NOMO-1 treated with dmso at 0.1 percent for 144 hours (cell line): ENCODE measurements around the gene TMEM178A.
"Not testable (repeated sequence)": the region's sequence is repeated elsewhere in the genome, so short reads cannot be mapped to it uniquely, and the experiment has no call there.

ENCODE experiments used
- DNase-seq: peaks from one replicate; lab custom pipeline; 2025; ENCODE audit not compliant: unreplicated experiment; lab: John Stamatoyannopoulos, UW

The TMEM178A gene

DNA sequence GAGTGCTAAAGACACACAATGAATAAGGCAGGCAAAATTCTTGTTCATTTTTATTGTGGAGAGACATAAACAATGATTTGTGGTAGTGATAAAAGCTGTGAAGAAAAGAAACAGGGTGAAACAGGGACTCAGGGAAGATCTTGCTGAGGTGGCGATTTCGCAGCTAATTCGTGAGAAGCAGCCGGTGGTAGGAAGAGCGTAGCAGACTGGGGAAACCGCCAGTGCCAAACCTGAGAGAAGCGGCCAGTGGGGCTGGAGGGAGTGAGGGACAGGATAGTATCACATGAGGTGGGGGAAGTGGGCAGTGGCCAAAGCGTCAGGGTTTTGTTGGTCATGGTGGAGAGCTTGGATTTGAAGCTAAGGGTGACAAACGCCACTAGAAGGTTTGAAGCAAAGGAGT lies 42.3 kb downstream of the TMEM178A start:
- no peak for DNase-seq

DNA sequence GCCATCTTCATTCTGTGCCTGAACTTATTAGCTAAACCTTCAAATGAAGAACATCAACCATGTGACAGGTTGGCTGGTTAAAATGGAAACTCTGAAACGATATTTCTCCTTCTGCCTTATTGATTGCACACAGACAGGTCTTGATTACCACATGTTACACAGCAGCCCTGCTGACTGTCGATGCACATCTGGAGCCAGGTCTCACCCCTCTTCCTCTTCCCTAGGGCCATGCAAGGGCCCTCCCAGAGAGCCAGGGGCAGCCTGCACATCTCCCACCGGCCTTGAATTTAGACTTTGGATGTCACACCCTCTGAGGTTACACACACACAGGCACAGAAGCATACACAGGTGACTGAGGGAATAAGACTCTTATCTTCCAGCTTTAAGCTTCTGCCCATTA lies 45.1 kb downstream of the TMEM178A start:
- DNase-seq: no peak

DNA sequence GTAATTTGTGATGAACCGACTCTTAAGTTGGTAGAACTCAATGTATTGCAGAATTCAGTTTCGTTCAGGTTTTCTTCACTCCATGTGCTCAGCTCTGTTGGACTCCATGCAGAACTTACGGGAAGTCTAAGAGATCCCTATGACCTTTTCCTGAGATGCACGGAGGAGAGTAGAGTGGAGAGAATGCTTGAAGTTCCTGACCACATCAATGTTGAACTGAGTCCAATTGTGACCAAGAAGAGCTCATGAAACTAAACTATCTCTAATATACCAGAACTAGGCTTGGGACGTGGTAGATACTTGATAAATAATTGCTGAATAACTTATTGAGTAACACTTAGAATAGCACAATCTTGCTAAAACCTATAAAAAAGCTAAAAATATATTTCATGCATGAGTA lies 47.2 kb downstream of the TMEM178A start:
- DNase-seq: no peak

DNA sequence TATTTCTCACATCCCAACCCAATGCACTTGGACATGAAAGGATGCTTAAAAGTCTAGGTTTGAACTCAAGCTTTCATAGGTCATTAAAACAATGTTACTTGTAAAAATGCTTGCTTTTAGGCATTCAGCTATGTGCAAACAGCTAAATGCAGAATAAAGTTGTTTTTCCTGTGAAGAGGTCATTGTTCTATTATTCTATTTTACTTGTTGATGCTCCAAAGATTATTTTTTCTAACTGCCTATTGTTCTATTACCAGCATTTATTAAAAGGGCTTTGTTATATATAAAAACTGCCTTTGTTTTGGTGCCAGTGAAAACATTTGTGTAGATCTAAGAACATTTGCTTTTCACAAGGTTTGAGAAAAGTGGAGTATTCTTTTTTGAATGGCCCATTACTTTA lies 49.4 kb downstream of the TMEM178A start:
- no peak for DNase-seq

DNA sequence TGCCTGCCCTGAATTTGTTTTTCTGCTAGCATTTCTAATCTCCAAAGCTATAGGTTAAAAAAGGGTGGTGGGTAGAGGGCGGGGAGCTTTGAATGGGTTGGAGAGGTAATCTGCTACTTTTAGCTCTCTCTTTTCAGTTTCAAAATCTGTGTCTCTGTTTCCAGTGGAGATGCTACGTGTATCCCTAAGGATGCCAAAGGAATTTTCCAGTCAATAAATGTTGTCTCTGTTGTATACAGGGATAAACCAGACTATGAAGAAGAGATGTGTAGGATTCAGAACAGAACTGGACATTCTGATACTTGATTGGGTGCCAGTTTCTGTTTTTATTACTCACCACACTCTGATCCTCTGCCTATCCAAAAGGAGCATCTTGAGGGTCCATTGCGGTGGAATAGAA lies 50.1 kb downstream of the TMEM178A start:
- DNase-seq: no peak

DNA sequence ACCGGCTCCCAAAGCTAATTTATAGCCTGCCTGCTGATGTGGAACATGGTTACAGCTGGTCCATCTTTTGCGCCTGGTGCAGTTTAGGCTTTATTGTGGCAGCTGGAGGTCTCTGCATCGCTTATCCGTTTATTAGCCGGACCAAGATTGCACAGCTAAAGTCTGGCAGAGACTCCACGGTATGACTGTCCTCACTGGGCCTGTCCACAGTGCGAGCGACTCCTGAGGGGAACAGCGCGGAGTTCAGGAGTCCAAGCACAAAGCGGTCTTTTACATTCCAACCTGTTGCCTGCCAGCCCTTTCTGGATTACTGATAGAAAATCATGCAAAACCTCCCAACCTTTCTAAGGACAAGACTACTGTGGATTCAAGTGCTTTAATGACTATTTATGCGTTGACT lies 51.4 kb downstream of the TMEM178A start:
- no peak for DNase-seq

DNA sequence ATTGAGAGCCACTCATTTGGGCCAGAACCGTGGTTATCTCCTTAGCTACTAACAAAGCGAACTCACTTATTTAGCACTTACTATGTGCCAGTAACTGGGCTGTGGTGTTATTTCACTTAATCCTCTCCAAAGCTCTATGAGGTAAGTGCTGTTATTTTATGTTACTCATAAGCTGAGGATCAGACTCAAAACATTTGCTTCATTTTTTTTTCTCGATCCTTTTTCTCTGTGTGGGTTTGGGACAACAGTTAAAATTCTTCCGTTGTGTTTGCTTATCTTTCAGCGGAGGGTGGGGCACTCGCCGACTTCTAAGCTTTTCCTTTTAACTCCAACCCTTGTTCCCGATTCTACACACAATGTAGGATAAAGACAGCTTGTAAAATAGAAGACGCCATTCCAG lies 52.8 kb downstream of the TMEM178A start:
- DNase-seq: no peak

DNA sequence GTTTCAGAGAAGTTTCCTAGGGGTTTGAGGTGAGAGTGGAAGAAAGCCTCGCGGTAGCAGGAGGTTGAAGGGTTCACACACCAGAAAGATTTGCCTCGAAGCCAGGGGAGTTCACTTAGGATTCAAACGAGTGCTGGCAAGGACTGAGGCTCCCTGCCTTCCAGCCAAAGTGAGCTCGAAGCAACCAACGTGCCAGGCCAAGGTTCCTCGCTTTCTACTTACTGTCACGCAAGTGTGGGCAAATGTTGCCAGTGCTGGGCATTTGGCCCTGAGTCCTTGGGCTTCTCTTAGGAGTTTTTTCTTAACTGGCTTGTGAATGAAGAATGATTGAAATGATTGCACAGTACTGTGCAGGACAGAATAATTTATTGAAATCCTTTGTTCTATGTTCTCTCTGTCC lies 53.6 kb downstream of the TMEM178A start:
- no peak for DNase-seq

DNA sequence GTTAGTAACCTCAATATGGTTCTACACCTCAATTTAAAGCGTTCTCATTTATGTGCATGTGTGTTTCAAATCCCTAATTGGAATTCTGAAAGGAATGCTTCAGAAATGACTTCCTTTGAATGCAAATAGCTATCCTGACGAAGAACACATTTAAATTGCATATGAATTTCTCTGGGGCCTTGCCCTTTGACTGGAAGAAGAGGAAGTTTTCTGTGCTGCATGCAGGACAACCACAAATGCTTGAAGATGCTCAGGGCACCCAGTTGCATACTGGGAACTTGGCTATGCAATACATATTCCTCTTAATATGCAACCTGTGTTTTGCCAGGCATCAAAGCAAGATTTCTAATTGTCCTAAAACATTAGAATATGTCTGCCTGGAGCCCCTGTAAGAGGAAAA lies 55.3 kb downstream of the TMEM178A start:
- DNase-seq: no peak

DNA sequence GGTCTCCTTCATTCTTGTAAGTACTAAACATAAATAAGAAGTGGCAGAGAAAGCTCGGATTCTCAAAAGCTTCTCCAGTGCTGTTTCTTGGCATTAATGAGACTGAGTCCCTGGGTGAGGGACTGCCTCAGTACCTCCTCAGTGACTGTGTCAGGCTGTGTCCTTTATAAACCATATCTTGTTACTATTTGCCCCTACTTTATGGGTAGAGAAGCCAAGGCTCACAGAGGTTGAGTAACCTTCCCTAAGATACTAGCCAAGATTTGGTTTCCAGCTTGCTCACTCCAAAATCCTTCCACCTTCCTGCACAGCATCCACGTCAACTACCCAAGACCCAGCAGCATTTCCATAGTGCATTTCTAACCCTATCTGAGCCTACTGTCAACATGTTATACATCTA lies 57.8 kb downstream of the TMEM178A start:
- no peak for DNase-seq

DNA sequence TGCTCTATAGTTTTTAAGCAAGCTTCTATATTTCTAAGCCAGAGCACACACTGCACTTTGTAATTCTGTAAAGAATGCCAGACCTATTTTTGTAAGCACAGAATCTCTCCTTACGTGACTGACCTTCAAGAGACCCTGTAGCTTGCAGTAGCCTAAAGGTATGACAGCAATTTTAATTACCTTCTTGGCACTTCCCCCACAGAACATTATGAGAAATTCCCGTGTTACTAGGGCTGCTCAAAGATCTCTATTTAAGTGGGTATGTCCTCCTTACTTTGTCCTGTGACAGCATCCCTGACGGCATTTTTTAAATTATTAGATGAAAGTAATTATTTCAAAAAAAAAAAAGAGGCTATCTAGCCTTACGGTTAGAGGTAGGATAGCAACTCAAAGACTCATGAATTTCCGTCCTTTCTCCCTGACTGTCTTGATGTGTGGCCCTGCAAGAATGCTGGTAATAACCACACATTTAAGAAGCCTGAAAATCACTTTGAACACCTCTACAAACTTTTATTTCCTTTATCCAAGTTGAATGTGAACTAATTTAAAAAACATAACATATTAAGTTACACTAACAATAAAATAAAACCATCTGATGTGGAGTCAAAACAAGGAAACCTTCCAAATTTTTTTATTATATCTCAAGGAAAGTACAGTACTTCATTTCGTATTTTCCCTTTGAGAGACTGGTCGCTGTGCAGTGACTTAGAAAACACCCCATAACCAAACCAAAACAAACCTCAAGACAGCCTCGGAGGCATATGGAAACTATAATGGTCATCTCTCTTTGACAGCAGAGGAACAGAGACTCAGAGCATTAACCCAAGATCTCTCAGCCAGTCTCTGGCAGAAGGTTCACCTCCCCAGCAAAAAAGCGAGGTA lies 58.5 kb downstream of the TMEM178A start:
- DNase-seq: no peak

DNA sequence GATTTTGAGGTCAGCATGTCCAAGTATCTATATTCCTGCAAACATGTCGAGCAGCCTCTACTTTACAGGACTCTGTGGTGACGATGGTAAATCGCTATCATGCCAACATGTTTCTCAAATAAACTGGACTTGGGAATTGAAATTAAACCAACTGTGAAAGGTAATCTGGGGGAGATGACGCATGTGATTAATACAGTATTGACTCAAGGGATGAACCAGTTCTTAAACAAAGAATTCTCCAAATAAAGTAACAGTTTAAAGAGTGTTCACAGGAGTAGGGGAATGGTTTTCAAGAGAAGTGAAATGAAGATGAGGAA lies 59.1 kb downstream of the TMEM178A start:
- no peak for DNase-seq

DNA sequence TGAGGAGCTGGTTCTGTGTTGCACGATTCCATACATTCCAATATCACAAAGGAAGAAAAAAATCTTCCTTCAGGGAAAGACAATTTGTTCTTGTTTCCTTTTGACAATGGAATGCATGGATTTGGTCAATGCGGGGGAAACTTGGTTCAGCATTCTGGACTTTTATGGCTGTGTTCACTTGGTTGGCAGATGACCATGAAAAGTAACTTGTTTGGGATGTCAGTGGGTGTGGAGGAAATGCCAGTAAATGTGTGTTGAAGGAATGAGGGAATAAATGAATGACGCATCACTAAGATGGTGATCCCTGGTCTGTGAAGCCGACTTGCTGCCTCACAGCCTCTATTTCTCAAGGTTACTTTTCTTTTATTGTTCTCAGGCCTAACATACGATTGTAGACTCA lies 59.7 kb downstream of the TMEM178A start:
- DNase-seq: no peak

DNA sequence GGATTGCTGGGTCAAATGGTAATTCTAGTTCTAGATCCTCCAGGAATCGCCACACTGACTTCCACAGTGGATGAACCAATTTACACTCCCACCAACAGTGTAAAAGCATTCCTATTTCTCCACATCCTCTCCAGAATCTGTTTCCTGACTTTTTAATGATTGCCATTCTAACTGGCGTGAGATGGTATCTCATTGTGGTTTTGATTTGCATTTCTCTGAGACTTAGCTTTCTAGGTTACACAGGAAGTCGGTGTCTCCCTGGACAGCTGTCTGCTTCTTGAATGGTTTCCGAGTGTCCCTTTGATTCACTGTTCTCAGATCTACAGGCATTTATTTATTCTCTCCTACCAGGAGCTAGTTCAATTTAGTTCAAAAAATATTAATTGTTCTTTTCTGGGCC lies 62.4 kb downstream of the TMEM178A start:
- DNase-seq: not testable (repeated sequence)

DNA sequence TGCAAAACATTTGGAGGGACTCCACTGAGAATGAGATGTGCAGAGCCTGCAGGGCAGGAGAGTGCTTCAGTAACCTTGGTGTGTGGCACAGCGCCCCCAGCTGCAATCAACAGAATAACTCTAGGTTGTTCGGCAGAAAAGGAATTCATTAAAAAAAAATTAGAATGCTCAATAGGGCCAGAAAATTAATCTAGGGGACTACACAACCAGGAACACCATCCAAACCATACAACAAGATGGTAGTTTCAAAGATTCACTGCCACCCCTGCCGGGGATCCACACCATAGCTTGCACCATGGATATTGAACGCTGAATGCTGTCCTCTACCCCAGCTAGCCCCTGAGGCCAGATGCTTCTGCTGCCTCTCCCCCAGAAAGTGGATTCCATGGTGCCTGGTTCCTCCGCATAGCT lies 63.2 kb downstream of the TMEM178A start:
- no peak for DNase-seq

DNA sequence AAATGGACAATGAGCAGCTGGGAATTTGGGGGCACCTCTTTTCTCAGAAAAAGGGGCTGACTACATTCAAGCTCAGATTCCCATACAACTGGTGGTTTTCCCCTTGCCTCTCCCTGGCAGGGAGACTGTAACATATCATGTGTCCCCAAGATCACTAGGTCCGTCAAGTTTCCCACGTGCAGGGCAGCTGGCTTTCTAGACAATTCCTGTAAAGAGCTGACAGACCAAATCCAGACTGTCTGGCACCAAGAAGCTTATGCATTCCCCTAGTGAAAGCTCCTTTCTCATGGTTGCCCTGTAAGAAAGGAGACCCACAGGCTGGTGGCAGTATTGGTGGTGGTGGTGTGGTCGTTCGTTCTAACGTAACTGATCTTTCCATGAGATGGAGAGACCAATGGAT lies 64.6 kb downstream of the TMEM178A start:
- no peak for DNase-seq

DNA sequence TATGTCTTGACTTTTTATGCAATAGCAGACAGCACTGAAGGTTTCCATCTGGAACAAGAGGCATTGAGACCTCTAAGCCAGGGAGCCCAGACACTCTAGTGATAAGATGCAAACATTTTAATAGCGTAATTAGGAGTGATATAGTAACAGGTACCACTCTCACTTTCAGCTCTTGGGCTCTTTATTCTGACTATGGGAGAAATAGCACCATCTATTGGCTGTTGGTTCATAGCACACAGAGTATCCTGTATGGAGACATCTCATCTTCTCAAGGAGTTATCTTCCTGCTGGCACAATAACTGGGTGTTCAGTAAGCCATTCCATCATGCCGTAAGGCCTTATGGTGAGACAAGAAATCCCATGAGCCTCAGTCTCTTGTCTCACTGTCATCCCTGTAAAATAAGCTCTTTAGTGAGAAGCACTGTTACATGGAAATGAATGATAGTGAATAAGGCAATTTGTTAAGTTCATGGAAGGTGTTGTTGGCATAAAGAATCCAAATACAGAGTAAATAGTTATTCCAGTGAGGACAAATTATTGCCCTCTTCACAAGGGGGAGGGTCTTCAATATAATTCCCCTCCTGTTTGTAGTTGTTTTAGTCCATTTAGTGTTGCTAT lies 65.1 kb downstream of the TMEM178A start:
- no peak for DNase-seq

DNA sequence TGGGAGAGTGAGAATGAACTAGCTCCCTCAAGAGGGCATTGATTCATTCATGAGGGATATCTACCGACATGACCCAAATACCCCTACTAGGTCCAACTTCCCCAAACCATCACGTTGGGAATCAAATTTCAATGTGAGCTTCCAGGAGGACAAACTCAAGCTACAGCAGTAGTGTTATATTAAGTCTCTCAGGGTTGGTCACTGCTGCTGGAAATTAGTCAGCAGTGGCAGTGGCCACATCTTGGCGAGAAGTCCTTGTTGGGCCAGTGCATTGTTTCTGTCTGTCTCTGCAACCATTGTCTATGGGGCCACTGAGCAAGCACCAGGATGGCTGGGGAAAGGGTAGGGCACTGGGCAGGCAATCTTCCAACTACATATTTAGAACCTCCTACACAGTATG lies 65.8 kb downstream of the TMEM178A start:
- no peak for DNase-seq

DNA sequence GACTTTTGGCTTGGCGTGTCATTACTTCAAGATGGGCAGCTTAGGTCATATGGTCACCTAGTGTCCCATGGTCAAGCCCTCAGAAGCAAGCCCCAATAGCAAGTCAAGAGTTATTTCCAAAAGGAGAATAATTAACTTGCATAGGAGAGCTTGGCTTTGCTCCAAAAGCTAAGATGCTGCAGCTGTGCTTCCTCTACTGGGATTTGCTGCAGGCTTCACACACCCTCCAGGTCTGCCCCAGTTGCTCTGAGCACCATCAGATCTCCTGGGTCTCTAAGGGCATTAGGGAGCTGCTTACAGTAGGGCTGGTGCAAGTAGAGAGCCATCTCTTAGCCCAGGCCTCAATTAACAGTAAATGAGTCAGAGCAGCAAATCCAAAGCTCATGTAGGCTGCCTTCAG lies 66.8 kb downstream of the TMEM178A start:
- no peak for DNase-seq

DNA sequence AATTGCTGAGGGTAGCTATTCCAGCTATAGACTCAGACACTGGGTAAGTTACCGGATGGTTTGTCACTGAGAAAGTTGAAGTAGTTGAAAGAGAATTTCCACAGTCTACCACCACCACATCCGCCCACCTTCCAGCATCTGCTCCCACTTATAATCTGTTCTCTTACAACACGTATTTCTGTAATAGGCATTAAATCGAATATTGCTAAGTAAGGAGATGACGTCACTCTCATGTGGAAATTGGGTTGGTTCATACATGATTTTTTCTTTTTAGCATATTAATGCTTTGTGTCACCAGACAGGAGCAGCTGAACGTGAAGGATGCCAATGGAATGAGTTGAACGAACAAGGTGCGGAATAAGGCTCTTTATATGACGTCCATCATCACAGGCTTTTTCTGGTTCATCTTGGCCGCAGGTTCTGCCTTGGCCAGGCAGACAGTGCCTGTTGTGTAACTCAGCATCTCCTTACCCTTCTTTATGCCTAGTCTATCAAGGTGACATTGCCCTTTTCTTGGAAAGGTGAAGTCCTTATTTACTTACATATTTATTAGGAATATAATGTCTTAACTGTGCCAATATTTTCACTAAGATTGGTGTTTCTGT lies 67.5 kb downstream of the TMEM178A start:
- no peak for DNase-seq

DNA sequence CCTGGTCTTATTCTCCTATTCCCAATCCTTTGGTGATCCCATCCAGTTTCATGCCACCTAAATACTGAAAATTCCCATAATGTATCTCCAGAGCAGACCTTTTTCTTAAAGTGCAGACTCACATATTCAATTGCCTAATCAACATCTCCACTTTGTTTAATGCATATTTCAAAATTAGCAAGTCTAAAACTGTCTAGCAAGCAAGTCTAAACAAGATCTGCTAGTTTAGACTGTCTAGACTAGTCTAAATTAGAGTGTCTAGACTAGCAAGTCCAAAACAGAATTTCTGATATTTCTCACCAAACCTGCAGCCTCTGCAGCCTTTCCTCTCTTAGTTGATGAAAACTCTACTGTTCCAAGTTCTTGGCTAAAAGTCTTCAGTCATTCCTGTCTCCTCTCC lies 68.7 kb downstream of the TMEM178A start:
- DNase-seq: no peak

DNA sequence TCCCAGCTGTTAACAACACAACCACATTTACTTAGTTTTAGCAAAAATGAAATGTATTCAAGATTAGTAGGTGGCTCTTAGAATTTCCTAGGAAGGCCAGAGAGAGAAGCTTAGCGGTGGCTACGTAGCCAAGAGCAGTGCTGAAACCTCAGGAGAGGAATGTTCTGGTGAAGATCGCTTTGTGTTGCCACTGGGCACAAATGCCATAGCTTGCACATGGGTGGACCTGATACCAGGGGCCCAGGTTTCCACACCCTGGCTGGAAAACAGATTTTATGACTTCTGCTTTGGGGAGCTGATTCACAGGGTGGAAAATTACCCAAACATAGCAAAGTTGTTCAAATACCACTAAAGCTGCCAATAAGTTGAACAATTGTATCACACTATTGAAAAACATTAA lies 69.9 kb downstream of the TMEM178A start:
- no peak for DNase-seq

DNA sequence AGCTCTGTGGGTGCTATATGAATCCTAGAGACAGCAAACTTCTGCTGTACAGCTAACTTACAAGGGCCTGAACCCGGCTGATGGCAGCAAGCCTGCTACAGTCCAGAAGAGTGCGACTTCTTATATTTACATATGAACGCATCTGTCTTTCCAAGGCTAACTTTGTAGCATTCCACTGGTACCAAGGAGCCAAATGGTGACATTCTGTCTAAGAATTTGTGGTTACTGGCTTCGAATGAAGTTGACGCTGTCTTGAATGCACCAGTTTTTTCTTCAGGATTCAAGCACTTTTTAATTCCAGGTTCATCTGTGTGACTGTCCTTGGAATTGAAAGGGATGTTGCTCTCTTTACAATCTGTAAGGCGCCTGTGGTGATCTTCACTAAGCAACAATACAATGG lies 70.9 kb downstream of the TMEM178A start:
- DNase-seq: no peak
